H1 (cell line): ENCODE results near the gene HEPACAM. TPM values are rescaled to one million over a fixed set of nuclear protein-coding genes. Genes with fewer than 3 reads are reported as not detected.

Experiments
- CBX5 ChIP-seq: fragments of 300-800, 300-1000 bp; sonication (generic); IDR thresholded peaks from 2 replicates; pipeline ENCODE4 v1.7.1; 2016; ENCODE audit warnings: antibody characterized with exemption, low read length, low read depth
- CHD1 ChIP-seq: IDR thresholded peaks from 2 replicates; pipeline ENCODE4 v1.6.1; 2012; ENCODE audit warnings: low read depth, low read length, improper control_type of control experiment
- CHD7 ChIP-seq: fragments of 300-600 bp; sonication (generic); IDR thresholded peaks from 2 replicates; pipeline ENCODE4 v1.7.1; 2012; ENCODE audit warnings: low read length, moderate library complexity, mild to moderate bottlenecking, inconsistent platforms; ENCODE audit not compliant: insufficient replicate concordance
- CTBP2 ChIP-seq: IDR thresholded peaks from 2 replicates; pipeline ENCODE4 v1.7.0; 2011; ENCODE audit warnings: borderline replicate concordance, mild to moderate bottlenecking, moderate library complexity, mixed read lengths, low read length; ENCODE audit not compliant: insufficient read depth, insufficient read length
- EGR1 ChIP-seq: IDR thresholded peaks from 2 replicates; pipeline ENCODE4 v1.6.1; 2011; ENCODE audit warnings: low read depth, low read length, borderline replicate concordance
- FOSL1 ChIP-seq: IDR thresholded peaks from 2 replicates; pipeline ENCODE4 v1.6.1; 2011; ENCODE audit warnings: mild to moderate bottlenecking, low read depth, low read length, moderate library complexity; ENCODE audit not compliant: insufficient read depth
- KDM4A ChIP-seq: IDR thresholded peaks from one replicate; pipeline ENCODE4 v1.7.1; 2012; ENCODE audit warnings: low read depth, mild to moderate bottlenecking, moderate library complexity, low read length, inconsistent platforms; ENCODE audit not compliant: severe bottlenecking
- MAFK ChIP-seq: IDR thresholded peaks from 2 replicates; pipeline ENCODE4 v1.6.1; 2012; ENCODE audit warnings: low read depth, mild to moderate bottlenecking, improper control_type of control experiment, low read length
- RFX5 ChIP-seq: IDR thresholded peaks from 2 replicates; pipeline ENCODE4 v1.6.1; 2011; ENCODE audit warnings: low read depth, low read length, improper control_type of control experiment, borderline replicate concordance
- SP4 ChIP-seq: IDR thresholded peaks from 2 replicates; pipeline ENCODE4 v1.6.1; 2012; ENCODE audit warnings: low read length, inconsistent platforms
- ZNF274 ChIP-seq: IDR thresholded peaks from 2 replicates; pipeline ENCODE4 v1.7.0; 2012; ENCODE audit warnings: low read length, borderline replicate concordance; ENCODE audit errors: extremely low read depth
- polyA plus RNA-seq, 7 experiments: library from polyadenylated mRNA; depleted of rRNA in 3 of 7; stranded (reverse) in 5 of 7; unstranded in 2 of 7; fragments of >200 nt in 5 of 7; fragments of 200-250 nt in 2 of 7; gene quantifications; 1 replicate in 5 of 7; 2 replicates in 1 of 7; 4 replicates in 1 of 7; pipeline versions ENCODE4 v1.2.1 to v1.2.3, GENCODE V29; 2011 to 2013; ENCODE audit warnings: missing spikeins in 2 of 7, mixed read lengths in 2 of 7
- total RNA-seq: library from RNA; stranded (reverse); fragmentation: NEBNext Ultra II Directional; extraction: Animal tissue kit (Norgen Biotek cat#: 25700); gene quantifications from 2 replicates; pipeline ENCODE4 v1.2.1, GENCODE V29; 2021

The HEPACAM gene
- total and polyA plus RNA-seq, 2 of the 8 experiments (the other 6 are each of a cell fraction or from before 2014, with no cell fraction given) = not detected

- TF ChIP-seq CHD7 (no peak), MAFK (no peak), EGR1 (no peak), CHD1 (no peak), CBX5 (no peak), CTBP2 (no peak), SP4 (no peak), ZNF274 (no peak), KDM4A (no peak), FOSL1 (no peak), RFX5 (no peak)
- TF ChIP-seq, all 59 proteins: peak for 0
These were observed 15.5 kb upstream of the HEPACAM start (continued) for GRCh38 chr11:124951341-124951740.
